K562 (cell line): Measurements from ENCODE around the gene CHAF1A.

Experiments used
- MTA3 ChIP-seq: fragments of 450-650 bp; formaldehyde crosslinking; IDR thresholded peaks from 2 replicates; pipeline ENCODE4 v1.6.1; 2017; ENCODE audit warnings: mild to moderate bottlenecking, borderline replicate concordance
- TF ChIP-seq, protein P1 (sequence below): sonication (generic); formaldehyde crosslinking; IDR thresholded peaks from 2 replicates; pipeline ENCODE4 v1.8.1; 2023; ENCODE audit warnings: mild to moderate bottlenecking, missing genetic modification reagents, moderate library complexity

DNA sequence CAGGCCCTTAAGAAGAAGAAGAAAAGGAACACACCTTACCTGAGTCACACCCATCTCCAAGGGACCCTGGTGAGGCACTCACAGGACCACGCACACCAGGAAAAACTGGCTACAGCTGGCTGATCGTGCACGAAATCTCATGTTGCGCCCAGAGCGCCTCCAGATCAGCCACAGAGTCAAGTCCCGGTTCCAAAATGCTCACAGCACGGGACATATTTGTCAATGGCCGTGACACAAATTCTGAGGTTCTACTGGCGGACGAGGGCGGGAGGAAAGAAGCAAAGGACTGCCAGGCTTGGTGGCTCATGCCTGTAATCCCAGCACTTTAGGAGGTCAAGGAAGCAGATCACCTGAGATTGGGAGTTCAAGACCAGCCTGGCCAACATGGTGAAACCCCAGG is 23.6 kb upstream of the CHAF1A start:
- TF ChIP-seq MTA3 = no peak
- TF ChIP-seq, protein P1, sequence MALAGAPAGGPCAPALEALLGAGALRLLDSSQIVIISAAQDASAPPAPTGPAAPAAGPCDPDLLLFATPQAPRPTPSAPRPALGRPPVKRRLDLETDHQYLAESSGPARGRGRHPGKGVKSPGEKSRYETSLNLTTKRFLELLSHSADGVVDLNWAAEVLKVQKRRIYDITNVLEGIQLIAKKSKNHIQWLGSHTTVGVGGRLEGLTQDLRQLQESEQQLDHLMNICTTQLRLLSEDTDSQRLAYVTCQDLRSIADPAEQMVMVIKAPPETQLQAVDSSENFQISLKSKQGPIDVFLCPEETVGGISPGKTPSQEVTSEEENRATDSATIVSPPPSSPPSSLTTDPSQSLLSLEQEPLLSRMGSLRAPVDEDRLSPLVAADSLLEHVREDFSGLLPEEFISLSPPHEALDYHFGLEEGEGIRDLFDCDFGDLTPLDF (CRISPR knock-in tag) = no peak
